Trophoblast cell (in vitro differentiated cells and primary cell): ENCODE measurements around the gene CDKAL1.

Source experiments
- DNase-seq, 2 donors: peaks; one replicate each; pipeline ENCODE4 v3.0.0-alpha.2; 2016
- H2AFZ ChIP-seq: 2 replicates; pipeline ENCODE4 v1.6.1; 2013; ENCODE audit warnings: low read length, moderate library complexity, mild to moderate bottlenecking; ENCODE audit not compliant: insufficient read depth, poor library complexity
- H2AK5ac ChIP-seq: 2 replicates; pipeline ENCODE4 v1.6.1; 2013; ENCODE audit warnings: mild to moderate bottlenecking, low read length
- H2BK120ac ChIP-seq: 2 replicates; pipeline ENCODE4 v1.6.1; 2013; ENCODE audit warnings: low read length, mild to moderate bottlenecking, moderate library complexity; ENCODE audit not compliant: insufficient read depth, poor library complexity
- H2BK12ac ChIP-seq: 2 replicates; pipeline ENCODE4 v1.6.1; 2013; ENCODE audit warnings: mild to moderate bottlenecking, low read length, moderate library complexity
- H2BK5ac ChIP-seq: 2 replicates; pipeline ENCODE4 v1.6.1; 2013; ENCODE audit warnings: low read length, low read depth, moderate library complexity, mild to moderate bottlenecking; ENCODE audit not compliant: poor library complexity
- H3K14ac ChIP-seq: 2 replicates; pipeline ENCODE4 v1.6.1; 2013; ENCODE audit warnings: mild to moderate bottlenecking, low read length
- H3K18ac ChIP-seq: 2 replicates; pipeline ENCODE4 v1.6.1; 2013; ENCODE audit warnings: mild to moderate bottlenecking, low read length
- H3K23ac ChIP-seq: 2 replicates; pipeline ENCODE4 v1.6.1; 2013; ENCODE audit warnings: low read length
- H3K27ac ChIP-seq: 2 replicates; pipeline ENCODE4 v1.5.1; 2013; ENCODE audit warnings: low read depth, mild to moderate bottlenecking, inconsistent platforms, low read length, moderate library complexity
- H3K27me3 ChIP-seq: 2 replicates; pipeline ENCODE4 v1.6.1; 2013; ENCODE audit warnings: inconsistent platforms, mild to moderate bottlenecking, low read length, moderate library complexity; ENCODE audit not compliant: insufficient read depth
- H3K36me3 ChIP-seq, 2 experiments: 1 replicate in 1 of 2; 2 replicates in 1 of 2; pipeline ENCODE4 v1.6.1; 2013; ENCODE audit warnings: low read length in 2 of 2, mild to moderate bottlenecking in 2 of 2, moderate library complexity in 1 of 2; ENCODE audit not compliant: insufficient read depth in 2 of 2, control insufficient read depth in 1 of 2
- H3K4ac ChIP-seq: 2 replicates; pipeline ENCODE4 v1.6.1; 2013; ENCODE audit warnings: low read depth, mild to moderate bottlenecking, low read length, moderate library complexity
- H3K4me1 ChIP-seq, 2 experiments: 1 replicate in 1 of 2; 2 replicates in 1 of 2; pipeline ENCODE4 v1.6.1; 2013; ENCODE audit warnings: low read length in 2 of 2, mild to moderate bottlenecking in 2 of 2, moderate library complexity in 1 of 2; ENCODE audit not compliant: insufficient read depth in 2 of 2, control insufficient read depth in 1 of 2
- H3K4me2 ChIP-seq: 2 replicates; pipeline ENCODE4 v1.6.1; 2013; ENCODE audit warnings: inconsistent platforms, mild to moderate bottlenecking, low read length, moderate library complexity
- H3K4me3 ChIP-seq: 2 replicates; pipeline ENCODE4 v1.5.1; 2013; ENCODE audit warnings: mild to moderate bottlenecking, low read depth, low read length, inconsistent platforms
- H3K79me1 ChIP-seq: one replicate; pipeline ENCODE4 v1.6.1; 2013; ENCODE audit warnings: low read length
- H3K79me2 ChIP-seq: 2 replicates; pipeline ENCODE4 v1.6.1; 2013; ENCODE audit warnings: low read length, mild to moderate bottlenecking; ENCODE audit not compliant: control insufficient read depth, insufficient read depth, poor library complexity
- H3K9ac ChIP-seq: 2 replicates; pipeline ENCODE4 v1.6.1; 2013; ENCODE audit warnings: mild to moderate bottlenecking, low read length
- H3K9me3 ChIP-seq: 2 replicates; pipeline ENCODE4 v1.6.1; 2013; ENCODE audit warnings: low read depth, mild to moderate bottlenecking, control low read depth, inconsistent platforms, low read length; ENCODE audit not compliant: insufficient read depth
- H4K12ac ChIP-seq: 2 replicates; pipeline ENCODE4 v1.6.1; 2013; ENCODE audit warnings: low read depth, mild to moderate bottlenecking, low read length, moderate library complexity
- H4K8ac ChIP-seq: 2 replicates; pipeline ENCODE4 v1.6.1; 2013; ENCODE audit warnings: low read depth, mild to moderate bottlenecking, low read length, moderate library complexity
- H4K91ac ChIP-seq: one replicate; pipeline ENCODE4 v1.6.1; 2013; ENCODE audit warnings: low read depth, mild to moderate bottlenecking, low read length, moderate library complexity
- WGBS: extraction: QIAGEN DNeasy Blood & Tissue Kit; methylation state at CpG from one replicate; pipeline ENCODE4 v1.1.7; 2013; ENCODE audit warnings: missing lambda C conversion rate; ENCODE audit not compliant: insufficient read length, insufficient coverage; ENCODE audit errors: extremely low coverage; 5-methylcytosine and 5-hydroxymethylcytosine counted together

Gene CDKAL1

DNA sequence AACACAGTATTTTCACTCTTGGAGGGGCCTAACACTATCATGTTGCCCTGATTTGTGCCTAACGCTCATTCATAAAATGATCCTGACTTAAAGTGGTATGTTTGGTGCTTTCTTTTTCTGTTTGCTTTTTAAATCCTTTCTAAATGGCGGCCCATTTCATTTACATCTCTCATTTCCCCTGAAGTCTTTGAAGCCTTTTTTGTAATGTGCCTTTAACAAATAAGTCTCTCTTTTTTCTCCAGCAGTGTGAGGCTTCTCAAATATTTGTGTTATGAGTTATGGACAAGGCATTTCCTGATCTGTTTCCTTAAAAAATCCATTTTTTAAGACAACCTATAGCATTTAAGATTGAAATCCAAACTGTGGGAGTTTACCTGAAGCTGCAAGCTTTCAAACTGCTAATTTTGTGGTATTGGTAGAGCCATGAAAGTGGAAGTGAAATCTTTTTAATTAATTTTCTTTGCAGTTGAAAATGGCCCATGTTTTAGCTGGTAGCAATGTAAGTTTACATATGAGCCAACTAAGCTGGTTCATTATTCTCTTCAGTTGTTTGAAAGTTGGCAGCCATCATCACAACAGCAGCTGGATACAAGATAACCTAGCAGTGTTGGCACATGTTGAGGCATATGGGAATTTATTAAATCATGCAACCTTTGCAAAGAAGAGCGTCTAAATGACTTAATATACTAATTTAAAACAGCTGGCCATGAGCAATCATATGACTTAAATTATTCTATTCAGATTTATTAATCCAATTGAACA is 469.7 kb downstream of the CDKAL1 start:
- Histone ChIP-seq H2AFZ (no peak overlapping the region), H3K36me3 (no peaks in the 10 kb centered on the region), H3K27me3 (no peaks in the 10 kb centered on the region), H3K4me1 (no peaks in the 10 kb centered on the region), H4K91ac (no peak overlapping the region), H3K9me3 (no peaks in the 10 kb centered on the region), H2BK12ac (no peak overlapping the region), H3K4me3 (no peak overlapping the region), H3K4me2 (no peak overlapping the region), H3K23ac (no peak overlapping the region), H4K8ac (no peak overlapping the region), H2BK5ac (no peak overlapping the region), H3K9ac (no peak overlapping the region), H3K14ac (no peak overlapping the region), H3K18ac (no peak overlapping the region), H2AK5ac (no peak overlapping the region), H3K79me2 (no peaks in the 10 kb centered on the region), H2BK120ac (no peak overlapping the region), H4K12ac (no peak overlapping the region), H3K79me1 (no peaks in the 10 kb centered on the region), H3K27ac (no peak overlapping the region), H3K4ac (no peak overlapping the region)
- peak in 1 of 2 donors; percentile 14 for DNase-seq
- no CpG with 5 or more reads among the region's 3 CpGs for WGBS

DNA sequence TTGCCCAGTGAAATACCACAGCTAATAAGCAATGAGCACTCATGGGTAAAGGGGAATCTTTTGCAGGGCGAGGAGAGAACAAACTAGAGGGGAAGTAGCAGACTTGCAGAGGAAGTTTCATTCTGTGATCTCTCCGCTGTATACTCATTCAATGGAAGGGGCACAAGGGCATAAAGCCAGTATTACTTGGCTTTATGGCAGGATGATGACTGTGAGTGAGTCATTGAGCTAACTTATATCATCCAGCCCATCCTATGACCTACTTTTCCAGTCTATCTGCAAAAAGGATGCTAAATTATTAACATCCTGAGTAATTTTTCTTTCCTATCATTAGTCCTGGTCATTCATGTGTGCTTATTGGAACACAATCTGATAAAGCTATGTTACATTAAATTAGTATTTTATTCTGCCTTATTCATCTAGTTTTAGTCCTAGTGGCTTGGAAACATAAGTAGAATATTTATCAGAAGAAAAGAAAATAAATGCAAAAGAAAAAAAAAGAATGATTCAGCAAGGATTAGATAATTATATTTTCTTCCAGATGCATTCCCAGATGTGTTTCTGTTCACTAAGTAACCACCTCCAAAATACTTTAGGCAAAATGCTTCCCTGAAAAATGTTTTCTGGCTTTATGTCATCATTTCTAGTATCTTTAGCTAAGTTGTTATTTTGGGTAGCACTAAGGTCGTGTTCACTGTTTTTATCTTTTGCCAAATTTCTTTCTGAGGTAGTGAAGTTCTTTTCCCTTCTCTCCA is 471.7 kb downstream of the CDKAL1 start:
- Histone ChIP-seq H3K27me3 (no peaks in the 10 kb centered on the region), H2BK120ac (no peak overlapping the region), H2AK5ac (no peak overlapping the region), H3K4me1 (no peaks in the 10 kb centered on the region), H4K91ac (no peak overlapping the region), H3K4me2 (no peak overlapping the region), H4K8ac (no peak overlapping the region), H3K4ac (no peak overlapping the region), H3K9ac (no peak overlapping the region), H2BK5ac (no peak overlapping the region), H2BK12ac (no peak overlapping the region), H3K18ac (no peak overlapping the region), H3K14ac (no peak overlapping the region), H2AFZ (no peak overlapping the region), H3K36me3 (no peaks in the 10 kb centered on the region), H4K12ac (no peak overlapping the region), H3K9me3 (no peaks in the 10 kb centered on the region), H3K23ac (no peak overlapping the region), H3K4me3 (no peak overlapping the region), H3K79me2 (no peaks in the 10 kb centered on the region), H3K27ac (no peak overlapping the region), H3K79me1 (no peaks in the 10 kb centered on the region)
- no CpG with 5 or more reads among the region's 3 CpGs for WGBS
- DNase-seq, result no peak

DNA sequence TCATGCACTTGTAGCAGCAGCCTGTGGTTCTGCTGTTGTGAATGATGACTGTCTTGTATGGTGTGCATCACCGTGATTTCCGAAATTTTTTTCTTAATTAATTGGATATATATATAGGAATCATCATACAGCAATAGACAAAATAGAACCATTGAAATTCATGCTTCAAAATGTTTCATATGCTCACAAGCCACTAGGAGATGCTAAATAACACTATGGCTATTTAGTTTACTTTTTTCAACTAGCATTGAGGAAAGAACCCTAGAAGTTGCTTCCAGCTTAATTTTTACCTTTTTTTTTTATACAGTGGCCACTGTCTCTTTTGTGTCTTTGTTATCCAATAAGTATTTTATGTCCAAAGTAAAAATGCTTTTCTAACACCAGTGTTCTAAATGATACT is 485.4 kb downstream of the CDKAL1 start:
- Histone ChIP-seq H3K27me3 (no peaks in the 10 kb centered on the region), H2BK120ac (no peak overlapping the region), H3K9ac (no peak overlapping the region), H3K18ac (no peak overlapping the region), H3K14ac (no peak overlapping the region), H4K8ac (no peak overlapping the region), H2AFZ (no peak overlapping the region), H4K12ac (no peak overlapping the region), H3K9me3 (no peaks in the 10 kb centered on the region), H2BK12ac (no peak overlapping the region), H3K4me2 (no peak overlapping the region), H2AK5ac (no peak overlapping the region), H3K23ac (no peak overlapping the region), H3K36me3 (no peaks in the 10 kb centered on the region), H3K4me3 (no peak overlapping the region), H2BK5ac (no peak overlapping the region), H3K4me1 (peaks cover 3 to 5% of the 10 kb centered on the region in 2 experiments), H3K27ac (no peak overlapping the region), H3K79me2 (no peaks in the 10 kb centered on the region), H4K91ac (no peak overlapping the region), H3K79me1 (peaks cover 3% of the 10 kb centered on the region), H3K4ac (no peak overlapping the region)
- WGBS, result no CpG with 5 or more reads among the region's 2 CpGs
- DNase-seq, result no peak

DNA sequence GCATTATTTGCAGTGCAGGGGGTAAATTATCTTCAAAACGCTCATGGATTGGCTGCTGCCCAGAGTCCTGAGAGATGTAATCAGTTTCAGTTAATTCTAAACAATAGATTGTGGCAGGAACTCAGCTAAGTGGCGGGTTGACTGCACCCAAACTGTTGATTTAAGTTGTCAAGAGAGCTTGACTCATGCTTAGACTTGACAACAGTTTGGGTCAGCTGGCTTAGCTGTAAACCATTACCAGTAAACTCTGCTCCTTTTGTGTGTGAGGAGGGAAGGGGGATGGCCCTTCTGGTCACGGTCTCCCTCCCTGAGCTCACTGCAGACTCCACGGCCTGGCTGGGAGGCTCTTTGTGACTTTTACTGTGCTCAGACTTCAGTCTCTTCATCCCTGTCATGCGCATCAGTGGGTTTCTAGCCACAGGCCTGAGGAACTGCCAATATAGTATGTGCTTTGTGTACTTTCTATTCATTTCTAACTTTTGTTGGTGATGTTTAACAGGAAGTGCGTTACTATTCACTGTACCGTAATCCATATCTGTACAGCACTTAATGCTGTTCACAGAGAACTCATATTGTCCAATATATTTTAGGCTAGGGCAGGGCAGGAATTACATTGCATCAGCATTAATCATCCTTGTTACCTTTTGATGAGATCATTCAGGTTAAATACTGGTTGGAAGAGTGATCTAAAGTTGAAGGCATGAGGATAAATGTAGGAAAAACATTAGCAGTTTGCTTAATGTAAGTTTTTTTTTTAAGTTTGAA is 488.3 kb downstream of the CDKAL1 start:
- Histone ChIP-seq H2BK120ac (peak overlapping the region; percentile 84), H3K27ac (peak overlapping the region; percentile 29), H3K79me2 (no peaks in the 10 kb centered on the region), H2AFZ (peak overlapping the region; percentile 57), H4K8ac (peak overlapping the region; percentile 71), H2AK5ac (no peak overlapping the region), H3K18ac (no peak overlapping the region), H3K4me1 (peaks cover 6 to 7% of the 10 kb centered on the region in 2 experiments), H4K12ac (peak overlapping the region; percentile 77), H3K23ac (no peak overlapping the region), H4K91ac (peak overlapping the region; percentile 71), H3K4me3 (no peak overlapping the region), H3K9ac (no peak overlapping the region), H3K79me1 (peaks cover 5% of the 10 kb centered on the region), H3K4me2 (no peak overlapping the region), H3K4ac (no peak overlapping the region), H3K9me3 (no peaks in the 10 kb centered on the region), H3K36me3 (no peaks in the 10 kb centered on the region), H3K14ac (no peak overlapping the region), H2BK5ac (peak overlapping the region; percentile 64), H3K27me3 (no peaks in the 10 kb centered on the region), H2BK12ac (peak overlapping the region; percentile 52)
- peak; percentile 17 to 80 for DNase-seq
- no CpG with 5 or more reads among the region's 7 CpGs for WGBS
